AG04449 (cell line): ENCODE data around the gene AFG1L.

Experiments
- CTCF ChIA-PET: fragments of 350-600 bp; formaldehyde crosslinking; extraction: SDS; loops from one replicate; lab custom pipeline; 2021; ENCODE audit warnings: antibody characterized with exemption; lab: Yijun Ruan, JAX
- POLR2A ChIA-PET: fragments of 400-600, 350-600 bp; formaldehyde crosslinking; extraction: SDS; loops from one replicate; lab custom pipeline; 2020; ENCODE audit warnings: antibody characterized with exemption, inconsistent platforms; lab: Yijun Ruan, JAX
- DNase-seq: peaks from one replicate; pipeline ENCODE4 v3.0.0-alpha.2; 2010; ENCODE audit warnings: low read depth, low spot score
- H3K4me3 ChIP-seq: 2 replicates; pipeline ENCODE4 v1.5.1; 2011; ENCODE audit warnings: low read depth, mild to moderate bottlenecking, control low read depth, low read length
- TF ChIP-seq, protein P1 (sequence below): IDR thresholded peaks from one replicate; pipeline ENCODE4 v1.5.1; 2011; ENCODE audit warnings: mild to moderate bottlenecking, moderate library complexity, low read length, control low read depth, inconsistent platforms; ENCODE audit not compliant: insufficient read depth; ENCODE audit errors: missing control alignments

Gene AFG1L

DNA sequence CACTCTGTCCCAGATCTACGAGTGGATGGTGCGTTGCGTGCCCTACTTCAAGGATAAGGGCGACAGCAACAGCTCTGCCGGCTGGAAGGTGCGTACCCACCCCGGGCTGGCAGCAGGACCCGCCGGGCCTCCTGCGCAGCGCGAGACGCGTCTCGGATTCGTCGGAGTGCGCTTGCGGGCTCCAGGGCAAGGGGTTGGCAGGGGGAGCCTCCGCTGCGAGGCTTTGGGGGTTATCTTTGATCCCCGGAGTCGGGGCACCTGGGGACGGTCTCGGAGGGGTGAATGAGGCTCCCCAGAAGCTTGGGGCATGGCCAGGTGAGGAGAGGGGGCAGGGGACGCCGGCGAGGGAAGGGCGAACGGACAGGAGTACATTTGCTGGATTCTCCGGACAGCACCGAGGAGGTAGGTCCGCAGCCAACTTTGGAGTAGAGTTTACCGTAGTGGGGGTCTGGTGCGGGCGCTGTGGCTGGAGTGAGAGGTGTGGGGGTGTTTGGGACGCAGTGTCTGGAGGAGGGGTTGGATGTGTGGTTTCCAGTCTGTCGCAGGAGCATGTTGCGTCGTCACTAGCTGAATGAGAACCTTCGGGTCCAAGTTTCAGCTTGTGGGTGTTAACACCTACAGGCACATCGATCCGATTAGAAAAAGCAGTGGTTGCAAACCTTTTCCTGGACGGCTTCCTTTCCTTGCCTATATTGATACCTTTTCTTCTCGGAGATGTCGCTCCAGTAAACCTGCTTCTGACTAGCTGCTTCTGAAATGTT, 267.1 kb downstream of the AFG1L start:
- ChIA-PET CTCF (interaction anchor here (0.9 to 1.6 kb wide), 6 partner anchors 92 to 331 kb away, joined by 3 to 5 read pairs (median 4); partner anchors contain the start of gene ARMC2), POLR2A (interaction anchor here (0.7 to 1.9 kb wide), 3 partner anchors 90 to 349 kb away, joined by 3 to 11 read pairs (median 3); no protein-coding TSS in a partner anchor)
- TF ChIP-seq, protein P1, sequence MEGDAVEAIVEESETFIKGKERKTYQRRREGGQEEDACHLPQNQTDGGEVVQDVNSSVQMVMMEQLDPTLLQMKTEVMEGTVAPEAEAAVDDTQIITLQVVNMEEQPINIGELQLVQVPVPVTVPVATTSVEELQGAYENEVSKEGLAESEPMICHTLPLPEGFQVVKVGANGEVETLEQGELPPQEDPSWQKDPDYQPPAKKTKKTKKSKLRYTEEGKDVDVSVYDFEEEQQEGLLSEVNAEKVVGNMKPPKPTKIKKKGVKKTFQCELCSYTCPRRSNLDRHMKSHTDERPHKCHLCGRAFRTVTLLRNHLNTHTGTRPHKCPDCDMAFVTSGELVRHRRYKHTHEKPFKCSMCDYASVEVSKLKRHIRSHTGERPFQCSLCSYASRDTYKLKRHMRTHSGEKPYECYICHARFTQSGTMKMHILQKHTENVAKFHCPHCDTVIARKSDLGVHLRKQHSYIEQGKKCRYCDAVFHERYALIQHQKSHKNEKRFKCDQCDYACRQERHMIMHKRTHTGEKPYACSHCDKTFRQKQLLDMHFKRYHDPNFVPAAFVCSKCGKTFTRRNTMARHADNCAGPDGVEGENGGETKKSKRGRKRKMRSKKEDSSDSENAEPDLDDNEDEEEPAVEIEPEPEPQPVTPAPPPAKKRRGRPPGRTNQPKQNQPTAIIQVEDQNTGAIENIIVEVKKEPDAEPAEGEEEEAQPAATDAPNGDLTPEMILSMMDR, result no peak
- H3K4me3 ChIP-seq, result peak overlapping the region; percentile 65
- no peak for DNase-seq

DNA sequence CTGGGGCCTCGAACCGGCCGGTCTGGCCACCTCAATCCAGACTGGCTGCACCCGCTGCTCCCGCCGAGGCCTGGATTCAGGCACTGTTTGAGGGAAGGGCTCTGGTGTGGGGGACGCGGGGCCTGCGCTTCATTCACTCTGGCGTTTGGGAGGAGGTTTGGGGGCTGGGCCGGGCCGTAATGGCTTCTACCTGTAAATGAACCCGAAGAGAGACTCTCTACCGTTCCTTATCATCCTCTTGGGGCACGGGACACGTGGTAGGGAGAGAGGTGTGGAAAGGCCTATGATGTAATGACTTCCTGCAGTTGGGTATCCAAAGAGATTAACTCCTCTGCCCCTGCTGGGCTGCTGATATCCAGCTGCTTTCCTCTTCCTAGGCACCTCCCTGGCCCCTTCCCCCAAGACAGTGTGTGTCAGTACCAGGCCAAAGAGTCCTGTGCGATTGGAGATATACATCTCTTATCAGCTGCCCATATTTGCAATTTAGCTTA, 267.7 kb downstream of the AFG1L start:
- CTCF ChIA-PET, result interaction anchor here (0.9 to 1.6 kb wide), 6 partner anchors 91 to 330 kb away, joined by 3 to 5 read pairs (median 4); partner anchors contain the start of gene ARMC2
- TF ChIP-seq, protein P1, result no peak
- DNase-seq, result no peak
- H3K4me3 ChIP-seq, result peak overlapping the region; percentile 65
- POLR2A ChIA-PET, result interaction anchor here (0.7 kb wide), 2 partner anchors 174 to 348 kb away, joined by 3 read pairs; no protein-coding TSS in a partner anchor

DNA sequence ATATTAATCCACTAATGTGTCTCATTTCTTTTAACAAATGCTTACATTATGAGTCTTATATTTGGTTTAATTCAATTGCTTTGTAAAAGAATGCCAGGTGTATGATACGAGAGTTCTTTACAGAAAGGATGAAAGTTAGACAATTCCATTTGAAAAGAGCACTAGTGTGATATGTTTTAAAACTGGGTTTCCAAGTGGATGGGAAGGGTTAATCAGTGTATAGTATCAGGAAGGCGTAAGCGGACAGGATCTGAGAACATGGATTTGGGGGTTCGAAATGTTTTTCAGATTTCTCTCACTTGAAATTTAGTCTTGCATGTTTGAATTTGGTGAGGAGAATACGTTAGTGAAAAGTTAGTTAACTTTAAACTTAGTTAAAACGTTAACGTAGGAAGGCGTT, 268.4 kb downstream of the AFG1L start:
- no peak for DNase-seq
- peak overlapping the region; percentile 65 for H3K4me3 ChIP-seq
- TF ChIP-seq, protein P1, result no peak
- ChIA-PET POLR2A (no interaction called here), CTCF (interaction anchor here (0.9 to 1.6 kb wide), 4 partner anchors 90 to 274 kb away, joined by 3 to 5 read pairs (median 4); no protein-coding TSS in a partner anchor)

DNA sequence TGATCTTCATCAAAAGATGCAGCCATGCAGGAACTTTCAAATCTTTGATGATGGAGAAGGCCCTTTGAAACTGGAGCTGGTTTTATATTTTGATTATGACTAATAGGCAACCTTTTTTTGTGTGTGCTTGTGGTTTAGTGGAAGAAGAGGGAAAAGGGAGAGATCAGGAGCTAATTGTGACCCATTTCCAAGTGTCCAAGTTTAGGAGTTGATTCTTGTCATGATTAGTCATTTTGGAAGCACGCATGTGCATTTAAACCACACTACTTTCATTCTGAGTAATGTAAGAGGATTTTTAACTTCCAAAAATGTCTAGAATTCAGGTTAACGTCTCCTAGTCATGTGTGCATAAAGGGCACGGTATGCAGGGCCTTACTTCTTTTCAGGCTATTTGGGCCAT, 269.3 kb downstream of the AFG1L start:
- CTCF ChIA-PET, result interaction anchor here (1.1 to 1.8 kb wide), 2 partner anchors 58 to 272 kb away, joined by 3 to 7 read pairs; no protein-coding TSS in a partner anchor
- DNase-seq, result peak; percentile 97
- POLR2A ChIA-PET, result interaction anchor here (0.9 to 1.0 kb wide), 3 partner anchors 88 to 284 kb away, joined by 3 to 5 read pairs (median 3); partner anchors contain the start of gene ARMC2
- H3K4me3 ChIP-seq, result no peak overlapping the region
- TF ChIP-seq, protein P1, result no peak

DNA sequence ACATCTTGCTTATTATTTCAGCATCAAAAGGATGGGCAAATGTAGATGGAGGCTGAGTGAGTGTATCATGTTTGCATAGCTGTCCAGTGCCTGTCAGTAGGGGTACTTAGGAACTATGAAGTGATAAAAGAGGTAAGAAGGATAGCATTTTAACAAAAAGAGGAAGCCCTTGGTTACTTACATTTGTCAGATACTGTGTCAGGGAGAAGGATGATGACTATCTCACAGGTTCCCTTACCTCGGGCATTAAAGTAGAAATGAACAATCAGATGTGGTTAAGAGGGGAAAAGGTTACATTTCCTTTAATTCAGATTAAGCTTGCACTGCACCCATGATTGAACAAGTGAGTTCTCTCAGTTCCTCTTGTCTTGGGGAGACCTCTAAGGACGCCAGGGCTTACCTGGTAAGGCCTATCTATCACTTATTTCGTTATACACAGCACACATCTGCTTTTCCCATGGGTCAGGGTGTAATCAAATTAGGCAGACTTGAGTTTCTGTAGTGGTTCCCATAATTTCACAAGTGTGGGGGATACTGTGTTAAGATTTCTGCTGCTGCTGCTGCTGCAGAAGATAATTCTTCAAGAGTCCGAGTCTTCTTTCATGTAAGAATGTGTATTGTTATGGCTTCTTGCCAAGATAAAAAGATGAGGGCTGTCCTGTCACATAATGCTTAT, 270.4 kb downstream of the AFG1L start:
- TF ChIP-seq, protein P1, result no peak
- ChIA-PET CTCF (interaction anchor here (1.8 kb wide), 1 partner anchor 271 kb away, joined by 7 read pairs; no protein-coding TSS in a partner anchor), POLR2A (no interaction called here)
- no peak for DNase-seq
- 0 out of 2 replicates have a peak overlapping the region, but pooled peaks have one; percentile 10 for H3K4me3 ChIP-seq
